ENCODE results near the gene ASTN2.

ASTN2 gene

GRCh38 chr9:117293206-117294114 lies 121.4 kb downstream of the ASTN2 start:
- no peak overlapping the region for H3K4me3 ChIP-seq (ENCODE audit: low read depth, low read length, poor library complexity, severe bottlenecking)
- H3K4me1 ChIP-seq (ENCODE audit: insufficient read depth, low read length, severe bottlenecking) = peaks cover 72% of the 10 kb centered on the region
- no peaks in the 10 kb centered on the region for H3K36me3 ChIP-seq (ENCODE audit: insufficient read depth, low read length)
- H3K27me3 ChIP-seq (ENCODE audit: insufficient read depth, low read length) = no peaks in the 10 kb centered on the region
- TF ChIP-seq EZH2 (IDR thresholded peaks at IDR 0.05; ENCODE audit: borderline replicate concordance, low read length) (no peak), CTCF (IDR thresholded peaks at IDR 0.05; ENCODE audit: low read length) (no peak)
- no peaks in the 10 kb centered on the region for H3K9me3 ChIP-seq (ENCODE audit: low read length)
- H3F3A ChIP-seq (ENCODE audit: insufficient read depth, low read length) = no peaks in the 10 kb centered on the region
- H3K9me2 ChIP-seq (ENCODE audit: low read depth, low read length) = no peaks in the 10 kb centered on the region
- H3K9ac ChIP-seq (ENCODE audit: low read length) = no peak overlapping the region; the same call in 1 of the 2 replicates
- H3K27ac ChIP-seq (ENCODE audit: low read depth, low read length, poor library complexity, severe bottlenecking) = peak overlapping the region; percentile 64
- no peaks in the 10 kb centered on the region for H4K20me1 ChIP-seq (ENCODE audit: insufficient read depth, low read length)
- no peaks in the 10 kb centered on the region for H3K79me2 ChIP-seq (ENCODE audit: insufficient read depth, low read length)
- H2AFZ ChIP-seq (ENCODE audit: low read length) = no peak overlapping the region
- no peak overlapping the region for H3K4me2 ChIP-seq (ENCODE audit: low read length)

GRCh38 chr9:117290856-117291622 lies 123.8 kb downstream of the ASTN2 start:
- Histone ChIP-seq H4K20me1 (ENCODE audit: insufficient read depth, low read length) (no peaks in the 10 kb centered on the region), H3K4me3 (ENCODE audit: low read depth, low read length, poor library complexity, severe bottlenecking) (no peak overlapping the region), H3K4me2 (ENCODE audit: low read length) (peak overlapping the region; percentile 8; the same call in 1 of the 2 replicates), H3K9ac (ENCODE audit: low read length) (peak overlapping the region; percentile 58; the same call in 1 of the 2 replicates), H3F3A (ENCODE audit: insufficient read depth, low read length) (no peaks in the 10 kb centered on the region), H3K36me3 (ENCODE audit: insufficient read depth, low read length) (no peaks in the 10 kb centered on the region), H3K9me2 (ENCODE audit: low read depth, low read length) (no peaks in the 10 kb centered on the region), H3K27me3 (ENCODE audit: insufficient read depth, low read length) (no peaks in the 10 kb centered on the region), H2AFZ (ENCODE audit: low read length) (no peak overlapping the region), H3K79me2 (ENCODE audit: insufficient read depth, low read length) (no peaks in the 10 kb centered on the region), H3K4me1 (ENCODE audit: insufficient read depth, low read length, severe bottlenecking) (peaks cover 73% of the 10 kb centered on the region), H3K9me3 (ENCODE audit: low read length) (no peaks in the 10 kb centered on the region), H3K27ac (ENCODE audit: low read depth, low read length, poor library complexity, severe bottlenecking) (peak overlapping the region; percentile 99)
- TF ChIP-seq EZH2 (IDR thresholded peaks at IDR 0.05; ENCODE audit: borderline replicate concordance, low read length) (no peak), CTCF (IDR thresholded peaks at IDR 0.05; ENCODE audit: low read length) (no peak)

- no peaks in the 10 kb centered on the region for H3K79me2 ChIP-seq (ENCODE audit: insufficient read depth, low read length)
- H3F3A ChIP-seq (ENCODE audit: insufficient read depth, low read length) = no peaks in the 10 kb centered on the region
- no peak overlapping the region for H3K4me3 ChIP-seq (ENCODE audit: low read depth, low read length, poor library complexity, severe bottlenecking)
- H3K4me2 ChIP-seq (ENCODE audit: low read length) = peak overlapping the region; percentile 8; the same call in 1 of the 2 replicates
- TF ChIP-seq CTCF (IDR thresholded peaks at IDR 0.05; ENCODE audit: low read length) (no peak), EZH2 (IDR thresholded peaks at IDR 0.05; ENCODE audit: borderline replicate concordance, low read length) (no peak)
- no peaks in the 10 kb centered on the region for H4K20me1 ChIP-seq (ENCODE audit: insufficient read depth, low read length)
- no peaks in the 10 kb centered on the region for H3K9me3 ChIP-seq (ENCODE audit: low read length)
- no peaks in the 10 kb centered on the region for H3K9me2 ChIP-seq (ENCODE audit: low read depth, low read length)
- no peak overlapping the region for H2AFZ ChIP-seq (ENCODE audit: low read length)
- H3K27ac ChIP-seq (ENCODE audit: low read depth, low read length, poor library complexity, severe bottlenecking) = peak overlapping the region; percentile 99
- H3K4me1 ChIP-seq (ENCODE audit: insufficient read depth, low read length, severe bottlenecking) = peaks cover 79% of the 10 kb centered on the region
- peak overlapping the region; percentile 58; the same call in 1 of the 2 replicates for H3K9ac ChIP-seq (ENCODE audit: low read length)
- H3K36me3 ChIP-seq (ENCODE audit: insufficient read depth, low read length) = no peaks in the 10 kb centered on the region
- H3K27me3 ChIP-seq (ENCODE audit: insufficient read depth, low read length) = no peaks in the 10 kb centered on the region
Measured at GRCh38 chr9:117290306-117290840, 124.5 kb downstream of the ASTN2 start.

All from OCI-LY1 (cell line).